Spinal cord (tissue), 10 donors: ENCODE measurements around the gene KLK4. TPM values are rescaled to one million over a fixed set of nuclear protein-coding genes. Genes with fewer than 3 reads are reported as not detected.
A peak's percentile ranks its signal among the peaks of the same experiment; 100 is the strongest.

ENCODE experiments used
- DNase-seq, 6 donors: peaks; one replicate each; pipeline versions ENCODE4 v3.0.0 to v3.0.0-alpha.2; 2013 to 2015; ENCODE audit warnings: low spot score in 6 of 6, low read depth in 4 of 6
- H3K27ac ChIP-seq: one replicate; pipeline ENCODE4 v1.5.1; 2013; ENCODE audit warnings: low read depth, low read length, control low read depth
- H3K27me3 ChIP-seq: one replicate; pipeline ENCODE4 v1.6.1; 2013; ENCODE audit warnings: low read length; ENCODE audit not compliant: control insufficient read depth, insufficient read depth
- H3K36me3 ChIP-seq: one replicate; pipeline ENCODE4 v1.6.1; 2013; ENCODE audit warnings: low read length; ENCODE audit not compliant: control insufficient read depth, insufficient read depth
- H3K4me1 ChIP-seq: one replicate; pipeline ENCODE4 v1.6.1; 2013; ENCODE audit warnings: low read length; ENCODE audit not compliant: control insufficient read depth, insufficient read depth
- H3K4me3 ChIP-seq: one replicate; pipeline ENCODE4 v1.5.1; 2013; ENCODE audit warnings: low read depth, low read length, control low read depth
- H3K9me3 ChIP-seq: one replicate; pipeline ENCODE4 v1.6.1; 2013; ENCODE audit warnings: low read length; ENCODE audit not compliant: control insufficient read depth, insufficient read depth
- WGBS: methylation state at CpG from one replicate; pipeline ENCODE4 v1.1.5; 2013; ENCODE audit warnings: missing lambda C conversion rate; ENCODE audit not compliant: insufficient coverage; 5-methylcytosine and 5-hydroxymethylcytosine counted together
- polyA plus RNA-seq, 2 donors: library from polyadenylated mRNA; unstranded; fragments of 120-200 nt; gene quantifications; one replicate each; pipeline ENCODE4 v1.2.1, GENCODE V29; 2013; ENCODE audit not compliant: insufficient read length in 2 of 2
- total RNA-seq, 2 donors: library from RNA; depleted of rRNA in 1 of 2; stranded (reverse); fragments of 120-200 nt in 1 of 2; fragments of >200 nt in 1 of 2; gene quantifications; one replicate each; pipeline versions ENCODE4 v1.2.3 to v1.2.4, GENCODE V29; 2013 to 2014
- donor health status: healthy.

The KLK4 gene
- total and polyA plus RNA-seq, 4 donors: 0.59 to 1.9 (median 1.6) TPM; not detected in 1

DNA sequence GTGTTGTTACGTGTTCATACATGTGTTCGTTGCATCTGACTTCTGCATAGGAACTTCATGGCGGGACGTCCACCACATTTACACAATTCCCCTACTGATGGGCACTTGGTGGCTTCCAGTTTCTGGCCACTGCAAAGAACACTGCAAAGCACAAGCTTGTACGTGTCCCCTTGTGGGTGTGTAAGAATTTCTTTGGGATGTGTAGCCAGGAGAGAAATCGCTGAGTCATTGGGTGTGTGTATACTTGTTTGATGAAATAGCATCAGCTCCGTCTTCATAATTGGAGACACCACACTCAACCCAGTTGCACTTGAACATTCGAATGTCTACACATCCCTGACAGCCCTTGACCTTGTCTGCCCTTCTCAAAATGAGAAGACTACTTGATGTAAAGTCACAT, 22.4 kb upstream of the KLK4 start:
- Histone ChIP-seq H3K27me3 (peaks cover 10% of the 10 kb centered on the region), H3K9me3 (no peaks in the 10 kb centered on the region)
- WGBS: 86% methylated on average over 3 of the region's 8 CpGs

DNA sequence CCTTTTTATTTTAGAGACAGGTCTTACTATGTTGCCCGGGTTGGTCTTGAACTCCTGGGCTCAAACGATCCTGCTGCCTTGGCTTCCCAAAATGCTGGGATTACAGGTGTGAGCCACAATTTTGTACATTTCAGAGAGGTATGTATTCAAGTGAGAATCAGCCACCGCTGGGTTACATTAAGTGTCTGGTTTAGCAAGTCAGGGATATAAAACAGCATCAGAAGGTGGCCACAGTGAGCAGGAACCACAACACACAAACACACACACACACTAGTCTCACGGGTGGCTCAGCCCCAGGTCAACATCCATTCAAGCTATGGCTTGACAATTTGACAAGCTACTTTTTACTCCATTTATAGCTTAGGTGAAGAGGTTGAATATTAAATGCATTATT, 21.5 kb upstream of the KLK4 start:
- H3K27ac ChIP-seq: no peak overlapping the region
- H3K36me3 ChIP-seq: no peaks in the 10 kb centered on the region
- H3K4me3 ChIP-seq: no peak overlapping the region
- H3K9me3 ChIP-seq: no peaks in the 10 kb centered on the region
- no CpG with 5 or more reads among the region's 4 CpGs for WGBS
- H3K27me3 ChIP-seq: peaks cover 10% of the 10 kb centered on the region
- H3K4me1 ChIP-seq: no peaks in the 10 kb centered on the region
- no peak for DNase-seq

More for the DNA sequence above, 22.4 kb upstream of the KLK4 start:
- Histone ChIP-seq H3K4me1 (no peaks in the 10 kb centered on the region), H3K36me3 (no peaks in the 10 kb centered on the region), H3K4me3 (no peak overlapping the region), H3K27ac (no peak overlapping the region)
- no peak for DNase-seq

DNA sequence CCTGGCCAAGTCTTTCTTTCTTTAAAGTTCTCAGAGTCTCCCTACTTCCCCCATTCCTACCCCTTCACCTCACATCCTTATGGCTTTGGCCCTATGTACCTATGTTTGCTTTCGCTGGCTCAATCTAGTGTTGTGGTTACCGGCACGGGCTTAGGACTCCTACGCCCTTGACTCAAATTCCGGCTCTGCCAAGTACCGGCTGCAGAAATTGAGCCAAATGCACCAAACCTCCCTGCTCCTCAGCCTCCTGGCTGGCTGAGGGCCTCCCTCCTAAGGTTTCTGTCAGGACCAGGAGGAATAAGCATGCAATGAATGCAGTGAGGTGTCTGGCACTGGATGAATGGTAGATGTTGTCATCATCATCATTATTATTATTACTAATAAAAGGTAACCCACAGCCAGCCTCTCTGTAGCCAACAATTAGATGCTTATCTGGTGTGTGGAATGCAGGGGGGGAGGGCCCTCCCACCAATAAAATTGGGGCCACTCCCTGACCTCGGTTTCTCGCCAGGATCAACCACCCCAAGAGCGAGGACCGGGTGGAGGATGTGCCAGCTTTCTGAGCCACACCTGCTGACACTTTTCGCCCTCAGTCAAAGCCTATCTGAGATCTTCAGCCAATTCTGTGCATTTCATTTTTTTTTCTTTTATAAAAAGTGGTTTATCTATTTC, 21.0 kb upstream of the KLK4 start:
- 76% methylated on average over 9 of the region's 11 CpGs for WGBS
- Histone ChIP-seq H3K27ac (no peak overlapping the region), H3K4me3 (no peak overlapping the region), H3K4me1 (no peaks in the 10 kb centered on the region), H3K9me3 (no peaks in the 10 kb centered on the region), H3K27me3 (peaks cover 10% of the 10 kb centered on the region), H3K36me3 (no peaks in the 10 kb centered on the region)
- no peak for DNase-seq

DNA sequence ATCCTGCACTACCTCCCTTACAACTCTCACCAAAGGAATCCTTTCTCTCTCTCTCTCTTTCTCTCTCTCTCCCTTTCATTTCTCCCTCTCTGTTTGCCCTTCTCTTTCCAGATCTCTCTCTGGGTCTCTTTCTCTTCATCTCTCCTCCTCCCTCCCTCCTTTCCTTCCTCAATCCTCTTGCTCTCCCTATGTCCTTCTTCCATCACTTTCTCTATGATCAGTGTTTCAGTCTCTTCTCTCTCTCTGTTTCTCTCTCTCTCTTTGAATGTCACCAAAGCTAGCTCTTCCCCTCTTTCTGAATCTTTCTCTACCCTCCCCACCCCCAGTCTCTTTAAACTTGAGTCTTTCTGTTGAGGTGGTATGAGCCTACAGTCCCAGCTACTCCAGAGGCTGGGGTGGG, 19.8 kb upstream of the KLK4 start:
- Histone ChIP-seq H3K36me3 (no peaks in the 10 kb centered on the region), H3K27me3 (peaks cover 10% of the 10 kb centered on the region), H3K9me3 (no peaks in the 10 kb centered on the region), H3K27ac (no peak overlapping the region), H3K4me1 (no peaks in the 10 kb centered on the region), H3K4me3 (no peak overlapping the region)
- DNase-seq: no peak

DNA sequence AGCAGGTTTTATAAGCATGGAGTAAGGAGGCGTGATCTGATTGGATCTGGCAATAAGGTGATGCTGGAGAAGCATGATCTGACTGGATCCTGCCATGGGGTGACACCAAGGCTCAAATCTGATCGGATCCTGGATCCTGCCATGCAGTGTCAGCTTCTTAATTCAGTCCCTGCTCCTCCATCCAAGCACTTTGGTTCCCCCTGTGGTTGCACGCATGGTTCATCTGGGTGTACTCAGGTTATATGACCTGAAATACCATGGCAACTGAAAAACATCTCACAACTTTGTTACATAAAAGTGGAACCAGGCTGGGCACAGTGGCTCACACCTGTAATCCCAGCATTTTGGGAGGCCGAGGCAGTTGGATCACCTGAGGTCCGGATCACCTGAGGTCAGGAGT, 17.6 kb upstream of the KLK4 start:
- Histone ChIP-seq H3K27ac (no peak overlapping the region), H3K36me3 (no peaks in the 10 kb centered on the region), H3K27me3 (peaks cover 10% of the 10 kb centered on the region), H3K9me3 (no peaks in the 10 kb centered on the region), H3K4me3 (no peak overlapping the region), H3K4me1 (no peaks in the 10 kb centered on the region)
- WGBS: 71% methylated on average over 5 of the region's 5 CpGs
- DNase-seq: peak in 1 of 6 donors; percentile 26

DNA sequence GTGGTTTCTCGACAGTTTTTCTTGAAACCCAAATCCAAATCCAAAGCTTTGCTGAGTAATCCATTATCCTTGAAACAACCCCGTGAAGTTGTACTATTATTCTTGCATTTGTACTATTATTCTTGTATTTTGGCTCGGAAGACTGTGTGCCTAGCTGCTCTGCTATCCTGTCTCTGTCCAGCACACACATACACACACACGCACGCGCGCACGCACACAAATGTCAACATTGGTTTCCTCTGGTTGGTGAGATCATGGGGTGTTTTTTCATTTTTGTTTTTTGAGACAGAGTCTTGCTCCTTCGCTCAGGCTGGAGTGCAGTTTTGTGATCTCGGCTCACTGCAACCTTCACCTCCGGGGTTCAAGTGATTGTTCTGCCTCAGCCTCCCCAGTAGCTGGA, 14.9 kb upstream of the KLK4 start:
- no peaks in the 10 kb centered on the region for H3K36me3 ChIP-seq
- H3K4me1 ChIP-seq: peaks cover 11% of the 10 kb centered on the region
- peaks cover 7% of the 10 kb centered on the region for H3K27me3 ChIP-seq
- no peak overlapping the region for H3K4me3 ChIP-seq
- no peaks in the 10 kb centered on the region for H3K9me3 ChIP-seq
- H3K27ac ChIP-seq: no peak overlapping the region
- DNase-seq: no peak
- WGBS: 100% methylated on average over 2 of the region's 11 CpGs

DNA sequence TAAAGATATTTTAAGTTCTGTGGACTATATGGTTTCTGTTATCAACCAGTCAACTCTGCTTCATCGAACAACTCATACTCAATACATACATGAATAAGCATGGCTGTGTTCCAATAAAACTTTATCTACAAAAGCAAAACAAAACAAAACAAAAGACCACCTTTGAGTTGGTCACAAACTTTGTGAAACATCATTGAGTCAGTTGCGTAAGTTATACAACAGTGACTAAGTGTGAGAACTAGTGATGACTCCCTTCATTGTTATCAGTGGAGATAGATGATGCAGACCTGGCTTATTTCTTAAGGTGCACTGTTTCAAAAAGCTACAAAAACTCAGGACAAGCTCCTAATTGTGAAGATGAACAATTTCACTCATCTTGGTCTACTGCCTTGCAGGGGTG, 14.5 kb upstream of the KLK4 start:
- WGBS: 100% methylated on average over 1 of the region's 2 CpGs
- Histone ChIP-seq H3K36me3 (no peaks in the 10 kb centered on the region), H3K4me1 (peaks cover 11% of the 10 kb centered on the region), H3K27me3 (peaks cover 7% of the 10 kb centered on the region), H3K27ac (no peak overlapping the region), H3K9me3 (no peaks in the 10 kb centered on the region), H3K4me3 (no peak overlapping the region)
- no peak for DNase-seq

DNA sequence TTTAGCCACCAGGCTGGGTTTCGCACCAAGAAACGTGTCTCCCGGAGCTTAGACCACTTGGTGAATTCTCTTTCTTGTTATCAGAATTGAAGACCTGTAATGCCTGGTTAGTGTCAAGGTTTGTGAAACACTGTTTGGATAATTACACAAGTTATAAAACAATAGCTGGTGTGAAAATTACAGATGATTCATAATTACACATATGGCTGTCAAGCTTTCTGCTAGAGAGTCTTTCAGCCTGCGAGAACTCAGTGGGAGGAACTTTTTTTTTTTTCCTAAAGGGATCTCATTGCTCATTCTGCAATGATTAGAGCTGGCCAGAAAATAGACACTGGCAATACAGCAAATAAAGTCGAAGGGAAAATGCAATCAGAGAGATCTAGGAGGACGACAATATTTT, 13.4 kb upstream of the KLK4 start:
- no peak for DNase-seq
- Histone ChIP-seq H3K27ac (no peak overlapping the region), H3K4me3 (no peak overlapping the region), H3K4me1 (peaks cover 11% of the 10 kb centered on the region), H3K27me3 (no peaks in the 10 kb centered on the region), H3K36me3 (no peaks in the 10 kb centered on the region), H3K9me3 (no peaks in the 10 kb centered on the region)
- no CpG with 5 or more reads among the region's 6 CpGs for WGBS

DNA sequence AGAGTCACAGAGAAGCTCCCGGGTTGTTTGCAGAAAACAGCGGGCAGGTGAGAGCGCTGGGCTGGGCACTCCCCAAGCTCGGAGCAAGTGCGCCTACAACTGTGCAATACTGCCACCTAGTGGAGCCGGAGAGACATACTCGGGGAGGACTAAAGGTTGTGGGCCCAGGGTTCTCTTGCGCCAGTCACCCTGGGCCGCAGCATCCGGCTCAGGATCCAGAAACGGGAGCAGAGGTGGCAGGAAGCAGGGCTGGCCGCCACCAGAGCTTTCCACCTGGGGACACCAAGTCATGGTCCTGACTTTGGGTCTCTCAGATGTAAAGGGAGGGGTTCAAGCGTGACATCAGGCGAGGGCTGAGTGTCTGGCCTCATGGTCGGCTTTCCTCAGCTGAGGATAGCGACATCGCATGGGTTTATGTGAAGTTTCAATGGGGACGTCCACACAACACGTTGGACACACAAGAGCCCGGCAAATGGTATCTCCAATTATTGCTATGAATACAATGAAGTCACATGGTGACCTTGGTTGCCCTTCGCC, 11.2 kb upstream of the KLK4 start:
- WGBS: 2% methylated on average over 12 of the region's 21 CpGs
- peaks cover 11% of the 10 kb centered on the region for H3K4me1 ChIP-seq
- no peaks in the 10 kb centered on the region for H3K9me3 ChIP-seq
- DNase-seq: peak in 5 of 6 donors; percentile 75 to 95 (median 79)
- peaks cover 2% of the 10 kb centered on the region for H3K27me3 ChIP-seq
- H3K27ac ChIP-seq: no peak overlapping the region
- H3K36me3 ChIP-seq: no peaks in the 10 kb centered on the region
- H3K4me3 ChIP-seq: no peak overlapping the region
